RWPE2 (cell line): ENCODE data around the gene ABCA6.

Experiments used
- ATAC-seq: fragments of 200-7000 bp; cut with Tn5 transposase; 3 replicates; pipeline ENCODE4 v1.9.1; 2021; ENCODE audit warnings: low read depth
- DNase-seq: peaks from one replicate; pipeline ENCODE4 v3.0.0-alpha.2; 2020; ENCODE audit warnings: low spot score
- H3K27ac ChIP-seq: fragments of 450-650 bp; 2 replicates; pipeline ENCODE4 v1.5.1; 2017; ENCODE audit warnings: mild to moderate bottlenecking; ENCODE audit not compliant: poor library complexity, severe bottlenecking
- H3K27me3 ChIP-seq: fragments of 250-450 bp; sonication (Bioruptor Pico); 2 replicates; pipeline ENCODE4 v1.5.1; 2021; ENCODE audit warnings: mild to moderate bottlenecking, moderate library complexity; ENCODE audit not compliant: insufficient read depth, poor library complexity, severe bottlenecking
- H3K36me3 ChIP-seq: fragments of 250-450 bp; sonication (Bioruptor Pico); 2 replicates; pipeline ENCODE4 v1.5.1; 2020; ENCODE audit warnings: low read depth, mild to moderate bottlenecking, moderate library complexity
- H3K4me1 ChIP-seq: fragments of 250-450 bp; sonication (Bioruptor Pico); 2 replicates; pipeline ENCODE4 v1.5.1; 2021; ENCODE audit warnings: mild to moderate bottlenecking, moderate library complexity; ENCODE audit not compliant: insufficient read depth, poor library complexity, severe bottlenecking
- H3K4me3 ChIP-seq: fragments of 250-450 bp; sonication (Bioruptor Pico); 2 replicates; pipeline ENCODE4 v1.5.1; 2021; ENCODE audit warnings: mild to moderate bottlenecking, moderate library complexity; ENCODE audit not compliant: severe bottlenecking
- H3K9me3 ChIP-seq: fragments of 250-450 bp; sonication (Bioruptor Pico); 2 replicates; pipeline ENCODE4 v1.5.1; 2021; ENCODE audit warnings: mild to moderate bottlenecking, moderate library complexity; ENCODE audit not compliant: severe bottlenecking
- TF ChIP-seq, protein P1 (sequence below): fragments of 450-650 bp; IDR thresholded peaks from one replicate; pipeline ENCODE4 v1.5.1; 2017; ENCODE audit warnings: mild to moderate bottlenecking, moderate library complexity; ENCODE audit not compliant: poor library complexity, severe bottlenecking

ABCA6 gene

DNA sequence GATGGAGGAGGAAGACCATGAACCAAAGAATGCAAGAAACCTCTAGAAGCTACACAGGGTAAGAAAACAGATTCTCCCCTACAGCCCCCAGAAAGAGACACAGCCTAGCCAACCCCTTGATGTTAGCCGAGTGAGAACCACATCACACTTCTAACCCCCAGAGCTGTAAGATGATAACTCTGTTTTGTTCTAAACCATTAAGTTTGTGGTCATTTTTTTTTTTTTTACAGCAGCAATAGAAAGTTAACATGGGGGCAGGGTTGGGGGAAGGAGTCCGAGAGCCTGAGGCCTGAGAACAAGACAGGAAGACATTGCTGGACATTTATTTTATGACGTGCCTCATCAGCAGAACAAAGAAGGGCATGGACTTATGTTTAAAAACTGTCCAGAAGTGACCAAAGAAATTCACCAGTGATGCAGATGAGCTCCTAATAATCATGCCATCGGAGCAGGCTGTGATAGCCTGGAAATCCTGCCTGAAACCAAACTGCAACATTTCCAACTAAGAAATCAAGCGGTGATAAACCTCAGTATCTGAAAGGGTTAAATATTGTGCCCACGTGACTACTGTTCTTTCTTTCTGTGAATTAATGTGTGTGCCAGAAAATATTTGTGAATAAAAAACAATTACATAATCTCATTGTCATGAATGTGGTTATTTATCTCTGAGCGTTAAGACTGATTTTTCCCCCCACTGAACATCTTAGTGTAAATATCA, 82.1 kb downstream of the ABCA6 start:
- H3K36me3 ChIP-seq, result no peaks in the 10 kb centered on the region
- no peak overlapping the region for H3K4me3 ChIP-seq

GRCh38 chr17:69058165-69058564, 83.5 kb downstream of the ABCA6 start:
- Histone ChIP-seq H3K9me3 (no peaks in the 10 kb centered on the region), H3K36me3 (no peaks in the 10 kb centered on the region), H3K4me1 (no peaks in the 10 kb centered on the region), H3K4me3 (no peak overlapping the region), H3K27me3 (no peaks in the 10 kb centered on the region), H3K27ac (no peak overlapping the region)
- ATAC-seq, result no peak
- DNase-seq, result no peak
- TF ChIP-seq, protein P1, sequence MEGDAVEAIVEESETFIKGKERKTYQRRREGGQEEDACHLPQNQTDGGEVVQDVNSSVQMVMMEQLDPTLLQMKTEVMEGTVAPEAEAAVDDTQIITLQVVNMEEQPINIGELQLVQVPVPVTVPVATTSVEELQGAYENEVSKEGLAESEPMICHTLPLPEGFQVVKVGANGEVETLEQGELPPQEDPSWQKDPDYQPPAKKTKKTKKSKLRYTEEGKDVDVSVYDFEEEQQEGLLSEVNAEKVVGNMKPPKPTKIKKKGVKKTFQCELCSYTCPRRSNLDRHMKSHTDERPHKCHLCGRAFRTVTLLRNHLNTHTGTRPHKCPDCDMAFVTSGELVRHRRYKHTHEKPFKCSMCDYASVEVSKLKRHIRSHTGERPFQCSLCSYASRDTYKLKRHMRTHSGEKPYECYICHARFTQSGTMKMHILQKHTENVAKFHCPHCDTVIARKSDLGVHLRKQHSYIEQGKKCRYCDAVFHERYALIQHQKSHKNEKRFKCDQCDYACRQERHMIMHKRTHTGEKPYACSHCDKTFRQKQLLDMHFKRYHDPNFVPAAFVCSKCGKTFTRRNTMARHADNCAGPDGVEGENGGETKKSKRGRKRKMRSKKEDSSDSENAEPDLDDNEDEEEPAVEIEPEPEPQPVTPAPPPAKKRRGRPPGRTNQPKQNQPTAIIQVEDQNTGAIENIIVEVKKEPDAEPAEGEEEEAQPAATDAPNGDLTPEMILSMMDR, result no peak

More for the DNA sequence above, 82.1 kb downstream of the ABCA6 start:
- Histone ChIP-seq H3K9me3 (no peaks in the 10 kb centered on the region), H3K27ac (no peak overlapping the region), H3K27me3 (no peaks in the 10 kb centered on the region), H3K4me1 (no peaks in the 10 kb centered on the region)
- TF ChIP-seq, protein P1, result no peak
- no peak for DNase-seq
- ATAC-seq, result no peak

GRCh38 chr17:69057280-69057679, 84.4 kb downstream of the ABCA6 start:
- DNase-seq (no peak), ATAC-seq (no peak)
- Histone ChIP-seq H3K27me3 (no peaks in the 10 kb centered on the region), H3K27ac (no peak overlapping the region), H3K4me1 (no peaks in the 10 kb centered on the region), H3K36me3 (no peaks in the 10 kb centered on the region), H3K4me3 (no peak overlapping the region), H3K9me3 (no peaks in the 10 kb centered on the region)
- TF ChIP-seq, protein P1, result no peak

DNA sequence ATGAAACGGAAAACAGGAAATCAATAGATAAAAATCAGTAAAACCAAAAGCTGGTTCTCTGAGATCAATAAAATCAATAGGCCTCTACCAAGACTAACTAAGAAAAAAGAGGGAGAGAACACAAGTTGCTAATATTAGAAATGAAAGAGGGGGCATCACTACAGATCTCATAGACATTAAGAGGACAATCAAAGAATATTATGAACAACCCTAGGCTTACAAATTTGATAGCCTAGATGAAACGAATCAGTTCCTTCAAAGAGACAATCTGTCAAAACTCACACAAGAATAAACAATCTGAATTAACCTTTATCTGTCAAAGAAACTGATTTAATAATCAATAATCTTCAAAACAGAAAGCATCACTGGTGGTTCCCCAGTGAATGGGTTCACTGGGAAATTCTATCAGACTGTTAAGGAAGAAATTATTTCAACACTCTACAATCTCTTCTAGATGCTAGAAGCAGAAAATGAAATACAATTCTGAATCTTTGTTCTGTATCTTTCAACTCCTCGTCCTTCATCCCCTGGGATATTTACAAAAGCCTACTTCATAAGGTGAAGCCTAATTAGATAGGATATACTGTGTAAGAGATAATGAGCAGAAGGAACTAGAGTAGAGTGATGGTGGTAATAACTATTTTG, 85.4 kb downstream of the ABCA6 start:
- Histone ChIP-seq H3K4me3 (no peak overlapping the region), H3K27me3 (no peaks in the 10 kb centered on the region), H3K27ac (no peak overlapping the region), H3K9me3 (no peaks in the 10 kb centered on the region), H3K4me1 (no peaks in the 10 kb centered on the region), H3K36me3 (no peaks in the 10 kb centered on the region)
- TF ChIP-seq, protein P1, result no peak
- DNase-seq, result no peak
- ATAC-seq, result no peak

GRCh38 chr17:69055334-69055733, 86.4 kb downstream of the ABCA6 start:
- Histone ChIP-seq H3K36me3 (no peaks in the 10 kb centered on the region), H3K27me3 (no peaks in the 10 kb centered on the region), H3K27ac (no peak overlapping the region), H3K4me3 (no peak overlapping the region), H3K4me1 (no peaks in the 10 kb centered on the region), H3K9me3 (no peaks in the 10 kb centered on the region)
- DNase-seq, result no peak
- no peak for ATAC-seq
- TF ChIP-seq, protein P1, result no peak
